Stomach (tissue), 9 donors: ENCODE results near the gene SPIN3. TPM values are rescaled to one million over a fixed set of nuclear protein-coding genes. Genes with fewer than 3 reads are reported as not detected.
"Not testable (repeated sequence)": the region's sequence is repeated elsewhere in the genome, so short reads cannot be mapped to it uniquely, and the experiment has no call there.

Experiments used
- DNase-seq, 2 donors: peaks; one replicate each; pipeline versions ENCODE4 v3.0.0 to v3.0.0-alpha.2; 2013 to 2019
- H3K27ac ChIP-seq, 5 donors: fragments of 200-600 bp in 4 of 5; sonication (generic) in 4 of 5; one replicate each; pipeline ENCODE4 v1.5.1; 2013 to 2019; ENCODE audit warnings: mild to moderate bottlenecking in 1 of 5, moderate library complexity in 1 of 5
- H3K27me3 ChIP-seq, 3 donors: fragments of 200-600 bp; sonication (generic); one replicate each; pipeline ENCODE4 v1.5.1; 2017 to 2019; ENCODE audit warnings: mixed run types in 1 of 3
- H3K36me3 ChIP-seq, 4 donors: fragments of 200-600 bp; sonication (generic); 1 replicate in 3 of 4; 2 replicates in 1 of 4; pipeline ENCODE4 v1.5.1; 2016 to 2019
- H3K4me1 ChIP-seq, 4 donors: fragments of 200-600 bp; sonication (generic); one replicate each; pipeline ENCODE4 v1.5.1; 2016 to 2019
- H3K4me3 ChIP-seq, 4 donors: fragments of 200-600 bp; sonication (generic) in 3 of 4; one replicate each; pipeline ENCODE4 v1.5.1; 2016 to 2019; ENCODE audit warnings: mild to moderate bottlenecking in 1 of 4
- H3K9me3 ChIP-seq, 4 donors: fragments of 200-600 bp; sonication (generic); one replicate each; pipeline ENCODE4 v1.5.1; 2016 to 2019
- CTCF ChIP-seq, 7 experiments: fragments of 450-650 bp in 4 of 7; fragments of 200-600 bp in 3 of 7; sonication (generic) in 3 of 7; IDR thresholded peaks; one replicate each; pipeline ENCODE4 v1.5.1; 2016 to 2019; ENCODE audit warnings: antibody characterized with exemption in 7 of 7, control low read depth in 2 of 7, mild to moderate bottlenecking in 1 of 7
- EP300 ChIP-seq: sonication (generic); formaldehyde crosslinking; IDR thresholded peaks from one replicate; pipeline ENCODE4 v1.6.1; 2017; ENCODE audit warnings: antibody characterized with exemption
- POLR2A ChIP-seq, 4 donors: fragments of 450-650 bp; IDR thresholded peaks; one replicate each; pipeline ENCODE4 v1.6.1; 2016; ENCODE audit warnings: antibody characterized with exemption in 4 of 4, control low read depth in 2 of 4, mild to moderate bottlenecking in 1 of 4, moderate library complexity in 1 of 4
- POLR2AphosphoS5 ChIP-seq, 3 donors: sonication (generic); formaldehyde crosslinking; IDR thresholded peaks; one replicate each; pipeline ENCODE4 v1.6.1; 2016; ENCODE audit warnings: antibody characterized with exemption in 3 of 3
- WGBS, 5 donors: extraction: QIAGEN DNeasy Blood & Tissue Kit in 3 of 5; methylation state at CpG; one replicate each; pipeline versions ENCODE4 v1.1.5 to v1.1.7; 2013 to 2018; 5-methylcytosine and 5-hydroxymethylcytosine counted together
- intact Hi-C: fragments of 100-400 bp; cut with DNase I; formaldehyde crosslinking; loops from one replicate; pipeline ENCODE4 v1.15.1; 2023; ENCODE audit warnings: low total_unique reads
- polyA plus RNA-seq, 3 donors: library from polyadenylated mRNA; stranded (reverse); fragments of 200-250 nt; gene quantifications; one replicate each; pipeline ENCODE4 v1.2.3, GENCODE V29; 2013
- total RNA-seq, 5 donors: library from RNA; depleted of rRNA; stranded (reverse); fragments of >200 nt; gene quantifications; one replicate each; pipeline versions ENCODE4 v1.1.0 to v1.2.3, GENCODE V29; 2014 to 2016
- donor health status: healthy with polysubstance abuse.
- donor health status: Bipolar disorder and iron deficiency.
- donor health status: healthy.

The SPIN3 gene
- total and polyA plus RNA-seq, 8 donors = 1.7 to 48.2 (median 10.6) TPM

- Histone ChIP-seq H3K4me1 (no peaks in the 10 kb centered on the region), H3K4me3 (no peak overlapping the region), H3K27me3 (no peaks in the 10 kb centered on the region), H3K27ac (no peak overlapping the region), H3K9me3 (peaks cover 0 to 5% (median 3%) of the 10 kb centered on the region in 4 donors), H3K36me3 (peaks cover 0 to 12% (median 2%) of the 10 kb centered on the region in 4 donors)
- DNase-seq = no peak
- intact Hi-C loops = no loop called here
- TF ChIP-seq EP300 (no peak), POLR2AphosphoS5 (IDR thresholded peaks at IDR 0.05) (no peak), POLR2A (IDR thresholded peaks at IDR 0.05) (no peak), CTCF (IDR thresholded peaks at IDR 0.05) (no peak)
- 40 to 91% (median 67%) methylated on average over 1 of the region's 1 CpG for WGBS, 5 donors
Measured at GRCh38 chrX:56963377-56963776, 32.0 kb downstream of the SPIN3 start.

- Histone ChIP-seq H3K4me3 (no peak overlapping the region), H3K27me3 (no peaks in the 10 kb centered on the region), H3K27ac (no peak overlapping the region), H3K4me1 (no peaks in the 10 kb centered on the region), H3K36me3 (no peaks in the 10 kb centered on the region), H3K9me3 (peaks cover 0 to 31% (median 12%) of the 10 kb centered on the region in 4 donors)
- WGBS, 5 donors = 69 to 95% (median 83%) methylated on average over 3 of the region's 3 CpGs
- intact Hi-C loops = no loop called here
- DNase-seq = no peak
- TF ChIP-seq CTCF (IDR thresholded peaks at IDR 0.05) (no peak), POLR2AphosphoS5 (IDR thresholded peaks at IDR 0.05) (no peak), EP300 (no peak), POLR2A (IDR thresholded peaks at IDR 0.05) (no peak)
Measured at GRCh38 chrX:56947699-56948098, 47.6 kb downstream of the SPIN3 start.

- H3K27ac ChIP-seq, H3K36me3 ChIP-seq, H3K27me3 ChIP-seq, H3K4me1 ChIP-seq, intact Hi-C loops, H3K4me3 ChIP-seq: not testable (repeated sequence)
- peak in 2 of 3 donors; percentile 19 to 30 for TF ChIP-seq POLR2AphosphoS5 (IDR thresholded peaks at IDR 0.05)
- DNase-seq = peak in 1 of 2 donors; percentile 52
- H3K9me3 ChIP-seq = peaks cover 0 to 27% (median 7%) of the 10 kb centered on the region in 4 donors
- WGBS, 5 donors = 22 to 40% (median 26%) methylated on average over 2 of the region's 2 CpGs
Measured at GRCh38 chrX:56946201-56946600, 49.1 kb downstream of the SPIN3 start.

- H3K36me3 ChIP-seq, H3K27me3 ChIP-seq, H3K4me3 ChIP-seq, H3K27ac ChIP-seq, DNase-seq, H3K4me1 ChIP-seq, intact Hi-C loops: not testable (repeated sequence)
- WGBS, 5 donors = 72 to 88% (median 78%) methylated on average over 4 of the region's 4 CpGs
- H3K9me3 ChIP-seq = peaks cover 0 to 17% (median 6%) of the 10 kb centered on the region in 4 donors
Measured at GRCh38 chrX:56945226-56945625, 50.1 kb downstream of the SPIN3 start.

- intact Hi-C loops = no loop called here
- DNase-seq = no peak
- no peaks in the 10 kb centered on the region for H3K36me3 ChIP-seq
- TF ChIP-seq POLR2A (IDR thresholded peaks at IDR 0.05) = no peak
- TF ChIP-seq POLR2AphosphoS5 (IDR thresholded peaks at IDR 0.05) = no peak
- no peak for TF ChIP-seq CTCF (IDR thresholded peaks at IDR 0.05)
- TF ChIP-seq EP300 = no peak
- no peaks in the 10 kb centered on the region for H3K27me3 ChIP-seq
- H3K27ac ChIP-seq = no peak overlapping the region
- no peaks in the 10 kb centered on the region for H3K4me1 ChIP-seq
- no peak overlapping the region for H3K4me3 ChIP-seq
- H3K9me3 ChIP-seq = peaks cover 0 to 24% (median 11%) of the 10 kb centered on the region in 4 donors
- WGBS, 5 donors = 53 to 74% (median 61%) methylated on average over 3 of the region's 3 CpGs
Measured at GRCh38 chrX:56943264-56943663, 52.1 kb downstream of the SPIN3 start.

Other genes with a start within 250 kb of the SPIN3 start
- gene SPIN2B, start 126.0 kb upstream of the SPIN3 start, total RNA-seq = 1 to 10 TPM in 3 of 5 donors, not detected in 2; 4.1 to 9.9 (median 6.7) TPM
- 10 to 100 TPM in 1 of 3 donors, 1 to 10 TPM in 2; 4.9 to 10.3 (median 6.9) TPM for gene SPIN2B, start 126.0 kb upstream of the SPIN3 start, polyA plus RNA-seq
- gene SPIN2A, start 141.9 kb upstream of the SPIN3 start, total RNA-seq = 1 to 10 TPM in 3 of 5 donors, under 1 TPM in 1, not detected in 1; 0.87 to 2.9 (median 1.2) TPM
- under 1 TPM in 2 of 3 donors, not detected in 1; 0.19 to 0.38 TPM for gene SPIN2A, start 141.9 kb upstream of the SPIN3 start, polyA plus RNA-seq